Measurements from ENCODE around the gene KRT81. TPM values are rescaled to one million over a fixed set of nuclear protein-coding genes. Genes with fewer than 3 reads are reported as not detected.

Gene KRT81
- total RNA-seq = not detected
- long read RNA-seq = 0 reads

DNA sequence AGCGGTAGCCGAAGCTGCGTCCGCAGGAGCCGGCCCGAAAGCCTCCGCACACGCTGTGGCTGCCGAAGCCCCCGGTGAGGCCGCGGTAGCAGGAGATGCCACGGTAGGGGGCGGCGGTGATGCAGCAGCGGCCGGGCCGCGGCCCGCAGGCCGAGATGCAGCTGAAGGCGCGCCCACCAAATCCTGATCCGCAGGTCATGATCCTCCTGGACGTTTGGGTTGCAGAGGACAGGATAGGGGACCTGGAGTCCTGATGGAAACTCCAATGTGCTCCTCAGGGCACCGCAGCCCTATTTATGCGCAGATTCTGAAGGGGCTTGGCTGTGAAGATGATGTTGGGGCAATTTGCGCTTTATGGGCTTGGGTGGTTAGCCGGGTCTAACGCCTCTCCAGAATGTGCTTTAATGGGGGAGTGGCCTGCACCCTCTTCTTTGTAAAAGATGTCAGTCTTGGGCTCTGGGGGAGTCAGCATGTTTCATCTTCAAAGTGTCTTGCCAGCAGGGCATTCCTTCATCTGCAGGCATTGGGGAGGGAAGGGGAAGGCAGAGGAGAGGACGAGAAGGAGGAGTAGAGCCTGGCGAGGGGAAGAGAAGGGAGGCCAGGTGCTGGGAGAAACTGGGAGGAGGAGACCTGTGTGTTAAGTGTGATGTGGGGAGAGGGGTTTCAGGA, at the start of gene KRT81:
KRT81 (minus strand) TSS at position 268 of the 669 bp plus-strand sequence; CDS start at position 199, 69 bp downstream.
- DNase-seq (no peak), ATAC-seq (ENCODE audit: poor library complexity) (no peak)
- intact Hi-C loops (cut with DNase I) = no loop called here

DNA sequence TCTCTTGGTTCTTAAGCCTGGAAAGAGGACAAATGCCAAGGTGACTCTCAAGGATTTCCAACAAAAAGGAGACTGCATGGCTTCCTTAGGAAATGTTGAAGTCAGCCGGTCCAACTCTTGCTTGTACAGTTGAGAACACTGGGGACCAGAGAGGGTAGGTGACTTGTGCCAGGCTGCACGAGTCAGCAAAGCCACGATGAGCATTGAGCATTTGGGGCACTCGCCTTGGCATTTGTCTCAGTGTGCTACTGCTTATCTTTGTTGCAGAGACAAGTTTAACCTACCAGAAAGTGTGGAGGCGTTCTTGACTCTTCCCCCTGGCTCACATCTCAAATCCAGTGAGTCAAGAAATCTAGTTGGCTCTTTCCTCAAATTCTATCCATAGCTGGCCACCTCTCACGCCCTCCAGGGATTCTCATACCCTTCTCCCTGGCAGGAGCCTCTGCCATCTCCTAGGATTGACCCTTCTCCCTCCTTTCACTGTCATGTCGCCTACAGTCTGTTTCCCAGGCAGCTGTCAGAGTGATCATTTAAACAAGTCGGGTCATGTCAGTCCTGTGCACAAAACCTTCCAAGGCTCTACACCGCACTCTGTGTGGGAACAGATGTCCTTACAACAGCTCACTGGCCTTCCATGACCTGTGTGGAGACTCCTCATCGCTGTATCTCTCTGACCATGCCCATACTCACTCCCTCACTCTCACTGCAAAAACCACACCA, 47.1 kb upstream of the KRT81 start:
- ATAC-seq (ENCODE audit: poor library complexity) = no peak
- DNase-seq = no peak
- intact Hi-C loops (cut with DNase I) = no loop called here

DNA sequence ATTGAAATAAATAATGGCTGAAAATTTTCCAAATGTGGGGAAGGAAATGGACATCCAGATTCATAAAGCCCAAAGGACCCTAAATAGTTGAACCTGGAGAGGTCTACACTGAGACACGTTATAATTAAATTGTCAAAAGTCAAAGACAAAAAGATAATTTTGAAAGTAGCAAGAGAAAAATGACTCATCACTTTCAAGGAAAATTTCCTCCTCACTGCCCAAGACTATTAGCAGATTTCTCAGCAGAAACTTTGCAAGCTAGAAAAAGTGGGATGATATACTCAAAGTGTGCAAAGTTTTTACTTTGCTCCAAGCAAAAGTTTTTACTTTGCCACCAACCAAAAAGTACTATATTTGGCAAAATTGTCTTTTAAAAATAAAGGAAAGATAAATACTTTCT, 45.7 kb upstream of the KRT81 start:
- intact Hi-C loops (cut with DNase I) = no loop called here
- no peak for ATAC-seq (ENCODE audit: poor library complexity)
- DNase-seq = no peak

DNA sequence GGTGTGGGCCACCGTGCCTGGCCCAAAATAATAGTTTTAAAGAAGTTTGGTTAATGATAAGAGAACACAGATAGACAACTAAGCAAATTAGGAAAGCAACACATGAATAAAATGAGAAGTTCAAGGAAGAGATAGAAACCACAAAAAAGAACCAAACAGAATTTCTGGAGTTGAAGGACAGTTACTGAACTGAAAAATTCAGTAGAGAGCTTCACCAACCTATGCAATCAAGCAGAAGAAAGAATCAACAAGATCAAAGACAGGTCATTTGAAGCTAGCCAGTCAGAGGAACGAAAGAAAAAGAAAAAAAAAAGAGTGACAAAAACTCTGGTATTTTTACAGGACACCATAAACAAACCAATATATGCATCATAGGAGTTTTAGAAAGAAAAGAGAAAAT, 45.3 kb upstream of the KRT81 start:
- no peak for ATAC-seq (ENCODE audit: poor library complexity)
- DNase-seq = no peak
- intact Hi-C loops (cut with DNase I) = no loop called here

DNA sequence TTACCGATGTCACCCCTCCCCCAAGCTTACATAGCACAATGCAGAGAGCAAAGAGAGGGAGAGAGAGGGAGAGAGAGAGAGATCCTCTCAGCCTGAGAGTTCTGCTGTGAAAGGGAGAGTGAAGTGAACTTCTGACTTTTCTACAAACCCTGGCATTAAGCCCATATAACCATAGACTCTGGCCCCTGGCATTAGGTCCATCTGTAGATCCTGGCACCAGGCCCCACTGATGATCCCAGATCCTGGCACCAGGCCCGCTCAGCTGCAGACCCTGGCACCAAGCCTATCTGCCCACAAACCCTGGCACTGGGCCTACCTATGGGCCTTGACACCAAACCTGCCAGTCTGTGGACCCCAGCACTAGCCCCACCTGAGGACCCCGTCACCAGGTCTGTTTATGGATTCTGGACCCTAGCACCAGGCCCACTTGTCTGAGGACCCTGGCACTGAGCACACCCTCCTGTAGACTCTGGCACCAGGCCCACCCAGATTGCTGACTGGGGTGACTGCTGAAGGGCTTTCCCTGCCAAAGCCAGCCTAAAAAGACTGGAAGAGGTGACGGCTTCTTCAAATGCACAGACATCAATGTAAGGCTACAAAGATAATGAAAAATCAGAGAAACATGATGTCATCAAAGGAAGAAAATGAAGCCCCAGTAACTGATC, 44.4 kb upstream of the KRT81 start:
- intact Hi-C loops (cut with DNase I) = no loop called here
- DNase-seq (no peak), ATAC-seq (ENCODE audit: poor library complexity) (no peak)

DNA sequence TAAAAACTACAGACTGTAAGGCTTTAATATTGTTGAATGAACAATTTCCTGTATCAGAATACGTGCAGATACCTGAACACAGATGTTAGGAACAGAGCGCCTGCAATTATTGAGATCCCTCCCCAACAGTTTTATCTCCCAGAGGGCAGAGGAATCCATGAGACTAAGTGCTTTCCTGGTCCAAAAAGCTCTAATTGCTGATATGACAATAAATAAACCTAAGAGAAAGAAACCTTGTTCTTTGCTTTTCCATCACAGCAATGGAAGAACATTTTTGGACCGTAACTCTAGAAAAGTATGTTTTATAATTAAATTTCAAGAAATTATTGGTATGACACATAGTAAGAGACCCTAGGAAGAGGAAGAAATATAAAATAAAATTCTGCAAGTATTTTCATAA, 42.9 kb upstream of the KRT81 start:
- DNase-seq = no peak
- ATAC-seq (ENCODE audit: poor library complexity) = no peak
- intact Hi-C loops (cut with DNase I) = no loop called here

DNA sequence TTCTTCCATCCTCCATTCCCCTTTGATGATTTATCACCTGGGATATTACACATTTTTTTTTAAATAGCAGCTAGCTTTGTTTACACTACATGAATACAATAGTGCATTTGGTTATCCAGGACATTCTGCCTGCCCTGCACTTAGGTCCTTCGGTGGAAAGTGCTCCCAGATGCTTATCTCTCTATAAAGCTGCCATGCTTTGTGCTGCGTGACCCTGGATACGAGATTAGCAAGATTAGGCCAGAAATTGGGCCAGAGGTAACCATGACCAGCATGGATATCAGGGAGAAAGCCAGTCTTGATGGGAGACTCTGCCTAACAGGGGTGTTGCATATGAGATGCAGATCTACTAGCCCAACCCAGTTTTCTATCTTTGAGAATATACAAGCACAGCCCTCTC, 42.0 kb upstream of the KRT81 start:
- ATAC-seq (ENCODE audit: poor library complexity) (no peak), DNase-seq (no peak)
- intact Hi-C loops (cut with DNase I) = no loop called here

DNA sequence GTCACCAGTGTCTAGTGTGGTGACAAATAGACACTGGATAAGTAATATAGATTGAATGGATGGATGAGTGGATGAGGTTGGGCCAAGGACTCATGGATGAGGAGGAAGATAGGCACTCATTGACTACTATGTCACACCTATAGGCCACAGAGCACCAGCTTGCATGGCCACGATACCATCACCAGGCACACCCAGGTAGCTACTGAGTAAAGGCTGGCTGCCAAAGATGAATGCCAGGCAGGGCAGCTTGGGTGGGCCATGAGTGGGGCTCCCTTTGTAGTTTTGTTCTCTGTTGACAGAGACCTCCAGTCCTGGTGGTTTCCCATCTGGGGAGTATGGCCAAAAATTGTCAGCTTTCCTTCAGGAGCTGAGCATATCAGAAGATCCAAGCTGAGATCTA, 41.0 kb upstream of the KRT81 start:
- intact Hi-C loops (cut with DNase I) = no loop called here
- DNase-seq (no peak), ATAC-seq (ENCODE audit: poor library complexity) (no peak)

DNA sequence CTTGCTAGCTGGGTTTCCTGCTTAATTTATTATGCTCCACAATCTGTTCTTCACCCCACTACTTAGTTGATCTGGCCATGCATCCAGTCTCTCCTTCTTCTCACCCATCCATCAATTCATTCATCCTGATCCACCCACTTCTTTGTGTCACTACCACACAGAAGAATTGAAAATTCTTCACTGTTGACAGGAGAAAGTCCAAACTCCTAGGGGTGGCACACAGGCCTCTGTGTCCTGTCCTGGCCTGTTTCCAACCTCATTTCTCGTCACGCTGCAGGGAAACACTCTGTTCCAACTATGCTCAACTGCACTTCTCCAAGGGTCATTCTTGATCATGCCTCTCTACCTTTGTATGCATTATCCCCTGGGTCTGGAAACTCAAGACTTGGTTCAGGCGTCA, 40.5 kb upstream of the KRT81 start:
- no peak for DNase-seq
- ATAC-seq (ENCODE audit: poor library complexity) = no peak
- intact Hi-C loops (cut with DNase I) = no loop called here

DNA sequence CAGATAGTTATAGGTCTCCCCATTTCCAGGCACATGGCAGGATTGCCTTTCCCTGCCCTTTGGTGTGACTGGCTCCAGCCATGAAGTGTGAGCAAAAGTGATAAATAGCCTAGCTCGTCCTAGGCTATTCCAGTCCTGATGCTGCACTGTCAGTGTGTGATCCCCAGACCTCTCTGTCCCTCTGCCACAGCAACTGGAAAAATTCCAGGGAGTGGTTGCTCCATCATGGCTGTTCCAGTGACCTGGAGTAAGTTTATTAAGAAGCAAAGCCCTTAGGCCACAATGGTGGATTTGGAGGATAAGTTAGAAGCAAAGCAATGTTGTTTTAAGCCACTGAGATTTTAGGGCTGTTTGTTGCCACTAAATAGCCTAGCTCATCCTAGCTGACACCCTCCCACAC, 39.7 kb upstream of the KRT81 start:
- intact Hi-C loops (cut with DNase I) = no loop called here

DNA sequence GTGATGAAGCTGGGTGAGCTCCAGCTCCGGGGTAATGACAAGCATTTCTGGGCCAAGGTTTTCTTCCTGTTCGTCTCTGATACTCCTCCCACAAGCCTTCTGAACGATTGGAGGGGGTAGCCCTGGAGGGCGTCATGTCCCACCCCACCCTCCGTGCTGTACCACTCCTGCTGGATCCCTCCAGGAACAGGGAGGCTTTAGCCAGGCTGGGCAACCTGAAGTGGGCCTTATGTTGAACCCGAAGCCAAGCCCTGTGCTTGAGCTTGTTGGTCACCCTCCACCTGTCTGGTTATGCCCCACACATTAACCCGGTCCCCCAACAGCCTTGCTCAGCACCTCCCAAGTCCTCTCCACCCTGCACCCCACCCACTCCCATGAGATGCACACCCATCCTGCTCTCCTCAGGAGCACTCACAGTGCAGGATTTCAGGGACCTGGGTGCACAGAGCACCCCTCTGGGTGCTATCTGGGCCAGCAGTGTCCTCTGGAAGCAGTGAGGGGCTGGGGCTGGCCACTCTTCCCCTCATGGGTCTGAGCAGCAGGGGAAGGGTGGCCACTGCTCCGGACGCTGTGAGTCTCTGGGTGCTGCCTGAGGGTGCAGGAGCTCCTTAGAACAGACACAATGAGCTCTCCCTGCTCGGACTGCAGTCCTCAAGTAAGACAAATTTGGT, 36.6 kb upstream of the KRT81 start:
- intact Hi-C loops (cut with DNase I) = loop anchor here (5.0 to 10.0 kb wide), 2 partner anchors 113 to 171 kb away; no protein-coding TSS in a partner anchor
- ATAC-seq (ENCODE audit: poor library complexity) = peak; percentile 16

More for the DNA sequence above, 39.7 kb upstream of the KRT81 start:
- DNase-seq (no peak), ATAC-seq (ENCODE audit: poor library complexity) (no peak)

DNA sequence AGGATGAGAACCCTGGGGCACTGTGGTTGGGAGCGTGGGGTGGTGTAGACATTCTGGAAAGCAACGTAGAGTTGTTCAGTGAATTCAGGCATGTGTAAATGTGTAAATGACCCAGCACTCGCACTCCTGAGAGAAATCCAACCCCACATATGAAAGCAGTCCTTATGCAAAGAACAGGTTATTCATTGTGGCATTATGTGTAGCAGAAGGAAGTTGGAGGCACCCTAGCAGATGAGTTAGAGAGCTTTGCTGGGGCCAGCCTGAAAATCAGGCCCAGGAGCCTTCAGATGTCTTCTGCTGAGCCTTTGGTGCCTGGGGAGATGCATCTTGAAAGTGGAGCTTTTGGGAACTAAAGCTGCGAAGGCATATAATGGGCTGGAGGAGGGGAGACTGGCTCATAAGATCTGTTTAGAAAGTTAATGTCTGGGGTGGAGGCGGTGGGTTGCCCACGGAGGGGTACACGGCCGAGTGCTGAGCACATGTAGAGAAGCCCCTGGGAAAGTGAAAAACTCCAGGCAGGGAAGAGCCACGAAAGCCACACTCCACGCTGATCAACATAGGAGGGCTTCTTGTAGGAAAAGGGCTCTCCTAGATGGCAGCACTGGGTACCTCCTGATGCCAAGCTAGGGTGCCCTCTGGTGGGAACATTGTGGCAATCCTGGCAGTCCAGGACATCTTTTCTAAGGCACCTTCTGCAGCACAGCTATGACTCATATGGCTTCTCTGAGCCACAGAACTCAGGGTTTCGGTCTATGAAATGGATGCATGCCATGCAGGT, 35.9 kb upstream of the KRT81 start:
- intact Hi-C loops (cut with DNase I) = loop anchor here (5.0 to 10.0 kb wide), 2 partner anchors 112 to 170 kb away; no protein-coding TSS in a partner anchor
- DNase-seq (peak; percentile 61), ATAC-seq (ENCODE audit: poor library complexity) (peak; percentile 93)

More for the DNA sequence above, 36.6 kb upstream of the KRT81 start:
- DNase-seq = no peak

DNA sequence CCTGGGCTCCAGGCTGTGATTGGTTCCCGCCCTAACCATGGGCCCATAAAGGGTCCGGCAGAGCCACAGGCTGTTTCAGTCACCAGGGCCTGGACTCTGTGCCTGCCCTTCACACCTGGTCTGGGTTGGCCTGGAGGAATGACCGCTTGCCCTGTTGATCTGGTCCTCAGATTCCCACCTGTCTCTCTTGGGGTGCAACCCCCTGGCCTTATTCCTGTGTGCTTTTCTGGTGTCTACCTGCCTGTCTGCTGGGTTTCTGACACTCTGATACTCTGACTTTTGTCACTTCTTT, 32.8 kb upstream of the KRT81 start:
- DNase-seq (no peak), ATAC-seq (ENCODE audit: poor library complexity) (no peak)
- intact Hi-C loops (cut with DNase I) = loop anchor here (10.0 kb wide), 1 partner anchor 109 kb away; no protein-coding TSS in a partner anchor

DNA sequence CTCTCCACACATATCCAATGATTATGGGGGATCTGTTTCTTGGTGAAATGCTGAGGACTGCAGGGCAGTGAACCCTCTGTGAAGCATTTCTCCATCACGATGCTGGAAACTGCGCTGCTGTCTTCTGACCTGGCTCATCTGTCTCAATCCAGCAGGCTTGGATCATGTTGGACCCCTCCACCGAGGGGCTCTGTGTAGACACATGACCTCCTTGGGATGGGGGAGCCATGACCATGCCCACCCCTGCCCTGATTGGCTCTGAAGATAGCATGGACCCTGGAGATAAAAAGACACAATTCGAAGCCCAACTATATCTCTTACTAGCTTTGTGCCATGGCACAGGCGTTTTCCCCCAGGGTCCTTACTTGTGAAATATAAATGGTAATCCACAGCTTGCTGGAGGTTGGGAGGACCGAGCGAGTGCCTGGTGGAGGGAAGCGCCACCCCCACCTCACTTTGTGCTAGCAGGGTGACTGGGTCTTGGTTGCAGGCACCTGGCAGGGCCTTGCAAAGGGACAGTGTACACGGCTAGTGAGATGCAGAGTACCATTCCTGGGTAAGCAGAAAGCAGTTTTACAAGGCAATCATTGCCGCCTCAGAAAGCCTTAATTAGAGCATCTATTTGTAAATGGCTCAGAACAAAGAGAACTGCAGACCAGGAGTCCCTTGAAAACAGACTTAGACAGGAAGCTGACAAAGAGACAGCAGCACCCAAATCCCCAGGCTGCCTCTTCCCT, 32.2 kb upstream of the KRT81 start:
- intact Hi-C loops (cut with DNase I) = loop anchor here (10.0 kb wide), 1 partner anchor 109 kb away; no protein-coding TSS in a partner anchor
- ATAC-seq (ENCODE audit: poor library complexity) = no peak
- DNase-seq = no peak

DNA sequence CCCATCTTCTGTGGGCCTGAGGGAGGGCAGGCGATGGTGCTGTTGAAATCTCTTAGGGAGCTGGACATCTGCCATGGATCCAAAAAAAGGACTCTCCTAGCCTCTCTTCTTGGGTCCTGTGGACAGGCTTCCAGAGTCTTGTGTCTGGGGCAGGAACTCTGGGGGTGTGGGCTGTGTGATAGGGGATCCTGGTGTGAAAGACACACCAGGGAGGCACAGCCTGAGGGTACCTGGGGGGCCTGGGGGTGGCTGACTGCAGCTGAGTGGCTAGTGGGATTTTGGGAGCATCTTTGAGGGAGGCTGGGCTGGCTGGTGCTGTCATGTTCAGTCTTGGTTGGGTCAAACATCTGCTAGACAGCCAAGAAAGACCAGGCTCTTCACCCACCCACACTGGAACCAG, 31.7 kb upstream of the KRT81 start:
- intact Hi-C loops (cut with DNase I) = loop anchor here (10.0 kb wide), 1 partner anchor 108 kb away; no protein-coding TSS in a partner anchor
- DNase-seq = no peak
- ATAC-seq (ENCODE audit: poor library complexity) = no peak

DNA sequence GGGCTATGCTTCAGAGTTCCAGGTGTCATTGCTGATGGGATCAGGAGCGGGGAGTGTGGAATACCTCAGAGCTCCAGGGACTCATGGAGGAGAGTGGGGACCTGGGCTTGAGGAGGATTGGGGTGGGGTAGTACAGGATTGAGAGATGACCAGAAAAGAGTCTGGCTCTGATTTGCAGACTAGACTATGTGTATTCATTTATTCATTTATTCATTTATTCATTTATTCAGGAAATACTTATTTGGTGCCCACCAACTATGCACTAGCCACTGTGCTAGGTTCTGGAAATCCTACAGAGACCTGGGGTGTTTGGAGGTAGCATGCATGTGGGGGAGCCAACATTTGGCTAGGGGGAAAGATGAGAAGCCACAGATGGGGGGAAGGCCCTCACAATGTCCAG, 30.7 kb upstream of the KRT81 start:
- DNase-seq (no peak), ATAC-seq (ENCODE audit: poor library complexity) (no peak)
- intact Hi-C loops (cut with DNase I) = loop anchor here (10.0 kb wide), 1 partner anchor 107 kb away; no protein-coding TSS in a partner anchor

DNA sequence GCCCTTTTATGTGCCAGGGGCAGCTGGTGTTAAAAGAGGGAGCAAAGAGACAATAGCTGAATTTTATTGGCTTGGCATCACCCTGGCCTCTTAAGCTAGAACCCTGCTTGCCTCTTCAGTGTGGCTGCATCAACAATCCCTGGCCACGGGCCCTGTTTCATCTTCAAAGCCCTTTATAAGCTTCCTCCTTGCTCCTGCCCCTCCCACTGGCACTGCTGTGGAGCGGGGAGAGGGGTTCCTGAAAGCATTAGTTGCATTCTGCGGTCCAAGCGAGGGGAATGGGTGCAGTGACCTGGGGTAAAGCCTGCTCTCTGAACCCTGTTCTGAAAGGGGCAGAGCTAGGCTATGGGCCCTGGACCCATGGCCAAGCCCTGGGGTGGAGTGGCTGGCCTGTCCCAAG, 30.1 kb upstream of the KRT81 start:
- no peak for ATAC-seq (ENCODE audit: poor library complexity)
- intact Hi-C loops (cut with DNase I) = loop anchor here (10.0 kb wide), 1 partner anchor 107 kb away; no protein-coding TSS in a partner anchor
- no peak for DNase-seq
